ENCODE results near the gene NIPAL3. TPM values are rescaled to one million over a fixed set of nuclear protein-coding genes. Genes with fewer than 3 reads are reported as not detected.

Gene NIPAL3
- total RNA-seq, 1 experiment from 2014 or later, result 7.7 TPM

DNA sequence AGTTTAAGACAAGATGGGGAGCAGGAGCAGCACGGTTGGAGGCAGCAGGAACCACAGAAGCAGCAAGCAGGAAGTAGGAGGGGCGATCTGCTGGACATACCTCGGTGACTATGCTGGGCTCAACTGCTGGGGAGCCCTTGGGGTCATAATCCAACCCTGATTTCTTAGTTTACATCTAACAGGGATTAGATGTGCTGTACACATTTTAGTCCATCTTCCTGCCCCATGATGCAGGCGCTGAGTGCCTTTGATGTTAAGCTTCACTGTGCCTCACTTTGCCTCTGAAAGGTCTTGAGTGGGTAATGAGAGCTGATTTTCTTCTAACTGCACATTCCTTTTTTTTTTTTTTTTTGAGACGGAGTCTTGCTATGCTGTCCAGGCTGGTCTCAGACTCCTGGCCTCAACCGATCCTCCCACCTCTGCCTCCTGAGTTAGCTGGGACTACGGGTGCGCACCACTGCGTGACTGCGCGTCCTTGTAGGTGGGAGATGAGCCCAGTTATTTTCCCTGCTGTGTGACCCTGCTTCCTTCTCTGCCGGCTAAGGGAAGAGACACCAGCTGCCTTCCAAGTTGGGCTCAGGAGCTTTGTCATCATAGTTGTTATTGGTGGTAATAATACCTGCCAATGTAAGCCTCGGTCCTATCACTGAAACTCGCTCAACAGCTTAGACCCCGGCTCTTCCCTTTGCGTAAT is 85.9 kb downstream of the NIPAL3 start:
- Mint-ChIP-seq H3K27ac (peak overlapping the region in 1 of 3 experiments; percentile 6; a peak in 1 of 7 replicates), H3K4me3 (peak overlapping the region; percentile 79 to 87)

More for the DNA sequence above, 85.9 kb downstream of the NIPAL3 start:
- peak overlapping the region; percentile 74 for H3K4me2 ChIP-seq (ENCODE audit: insufficient read depth, insufficient read length, low read length)
- no peak overlapping the region for H3K23ac ChIP-seq (ENCODE audit: insufficient read length, low read depth, low read length)
- no peak overlapping the region for H4K91ac ChIP-seq (ENCODE audit: insufficient read length, low read depth, low read length)
- H3K9me3 ChIP-seq (ENCODE audit: control insufficient read depth, low read depth, low read length), result no peaks in the 10 kb centered on the region
- no peak overlapping the region for H3K27ac ChIP-seq (ENCODE audit: insufficient read length, low read depth, low read length)
- H4K20me1 ChIP-seq (ENCODE audit: control insufficient read depth, insufficient read depth, insufficient read length), result no peaks in the 10 kb centered on the region
- H3K4ac ChIP-seq (ENCODE audit: low read depth, low read length), result no peak overlapping the region
- no peak overlapping the region for H3T11ph ChIP-seq (ENCODE audit: low read length)
- H2BK120ac ChIP-seq (ENCODE audit: low read depth, low read length, poor library complexity, severe bottlenecking), result no peak overlapping the region
- no peak overlapping the region for H3K18ac ChIP-seq (ENCODE audit: insufficient read length, low read depth, low read length)
- H2BK5ac ChIP-seq (ENCODE audit: insufficient read length, low read length), result no peak overlapping the region
- peaks cover 9% of the 10 kb centered on the region for H3K23me2 ChIP-seq (ENCODE audit: insufficient read length, low read depth, low read length, poor library complexity, severe bottlenecking)
- WGBS (ENCODE audit: extremely low coverage, insufficient read length, low lambda C conversion rate), result no CpG with 5 or more reads among the region's 16 CpGs
- no peak overlapping the region for H3K14ac ChIP-seq (ENCODE audit: insufficient read depth, low read length)
- H2AFZ ChIP-seq (ENCODE audit: low read length), result no peak overlapping the region
- no peak overlapping the region for H4K5ac ChIP-seq (ENCODE audit: insufficient read length, low read depth, low read length)
- no peaks in the 10 kb centered on the region for H3K27me3 ChIP-seq (ENCODE audit: insufficient read depth, low read length)
- H3K56ac ChIP-seq (ENCODE audit: insufficient read length, low read depth, low read length), result no peak overlapping the region
- no peaks in the 10 kb centered on the region; a peak in 1 of 7 replicates for H3K36me3 Mint-ChIP-seq (ENCODE audit: insufficient read depth in 1 of 3, low read depth in 3 of 3)
- no peaks in the 10 kb centered on the region for H3K4me1 ChIP-seq (ENCODE audit: insufficient read depth, low read length)
- H2BK20ac ChIP-seq (ENCODE audit: low read depth, low read length, poor library complexity, severe bottlenecking), result no peak overlapping the region
- no peak overlapping the region for H2AK5ac ChIP-seq (ENCODE audit: insufficient read length, low read length)
- peaks cover 36 to 39% of the 10 kb centered on the region in 2 experiments for H3K4me1 Mint-ChIP-seq
- H3K27me3 Mint-ChIP-seq (ENCODE audit: low read depth), result peaks cover 7% of the 10 kb centered on the region
- H2BK15ac ChIP-seq (ENCODE audit: low read depth, low read length), result no peak overlapping the region
- H3K9ac ChIP-seq (ENCODE audit: extremely low read depth, insufficient read length, low read length), result no peak overlapping the region
- TF ChIP-seq, protein P1, sequence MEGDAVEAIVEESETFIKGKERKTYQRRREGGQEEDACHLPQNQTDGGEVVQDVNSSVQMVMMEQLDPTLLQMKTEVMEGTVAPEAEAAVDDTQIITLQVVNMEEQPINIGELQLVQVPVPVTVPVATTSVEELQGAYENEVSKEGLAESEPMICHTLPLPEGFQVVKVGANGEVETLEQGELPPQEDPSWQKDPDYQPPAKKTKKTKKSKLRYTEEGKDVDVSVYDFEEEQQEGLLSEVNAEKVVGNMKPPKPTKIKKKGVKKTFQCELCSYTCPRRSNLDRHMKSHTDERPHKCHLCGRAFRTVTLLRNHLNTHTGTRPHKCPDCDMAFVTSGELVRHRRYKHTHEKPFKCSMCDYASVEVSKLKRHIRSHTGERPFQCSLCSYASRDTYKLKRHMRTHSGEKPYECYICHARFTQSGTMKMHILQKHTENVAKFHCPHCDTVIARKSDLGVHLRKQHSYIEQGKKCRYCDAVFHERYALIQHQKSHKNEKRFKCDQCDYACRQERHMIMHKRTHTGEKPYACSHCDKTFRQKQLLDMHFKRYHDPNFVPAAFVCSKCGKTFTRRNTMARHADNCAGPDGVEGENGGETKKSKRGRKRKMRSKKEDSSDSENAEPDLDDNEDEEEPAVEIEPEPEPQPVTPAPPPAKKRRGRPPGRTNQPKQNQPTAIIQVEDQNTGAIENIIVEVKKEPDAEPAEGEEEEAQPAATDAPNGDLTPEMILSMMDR (conservative IDR thresholded peaks at IDR 0.05), result no peak
- H4K8ac ChIP-seq (replicated peaks; ENCODE audit: insufficient read length, low read depth, low read length), result no peak overlapping the region
- no peak overlapping the region for H2BK12ac ChIP-seq (ENCODE audit: insufficient read length, low read depth, low read length)
- H3K79me1 ChIP-seq (ENCODE audit: insufficient read depth, low read depth, low read length, poor library complexity, severe bottlenecking), result no peaks in the 10 kb centered on the region
- H3K9me3 Mint-ChIP-seq, result no peaks in the 10 kb centered on the region
- no peaks in the 10 kb centered on the region for H3K79me2 ChIP-seq (ENCODE audit: insufficient read depth, low read length)
- no peak for DNase-seq

Measured in H9 (cell line).